HepG2 (cell line): ENCODE measurements around the gene SESN1. TPM values are rescaled to one million over a fixed set of nuclear protein-coding genes. Genes with fewer than 3 reads are reported as not detected.

Experiments
- ARID4A ChIP-seq: sonication (generic); formaldehyde crosslinking; IDR thresholded peaks from 2 replicates; pipeline ENCODE4 v1.5.0; 2020; ENCODE audit warnings: mild to moderate bottlenecking, missing genetic modification reagents, borderline replicate concordance
- ERF ChIP-seq: IDR thresholded peaks from 2 replicates; pipeline ENCODE4 v1.6.1; 2018; ENCODE audit warnings: missing biosample characterization, missing genetic modification reagents
- GATAD1 ChIP-seq: IDR thresholded peaks from 2 replicates; pipeline ENCODE4 v1.6.1; 2016; ENCODE audit warnings: missing genetic modification reagents, missing compliant biosample characterization
- HES4 ChIP-seq: sonication (generic); formaldehyde crosslinking; IDR thresholded peaks from 2 replicates; pipeline ENCODE4 v1.9.0; 2021; ENCODE audit warnings: mild to moderate bottlenecking, missing genetic modification reagents, borderline replicate concordance
- HNRNPL ChIP-seq: fragments of 200-400 bp; formaldehyde crosslinking; IDR thresholded peaks from 2 replicates; pipeline ENCODE4 v1.6.1; 2017; ENCODE audit warnings: mild to moderate bottlenecking, low read depth, low read length
- POLR2AphosphoS2 ChIP-seq: IDR thresholded peaks from 2 replicates; pipeline ENCODE4 v1.6.1; 2011; ENCODE audit warnings: low read depth, low read length, improper control_type of control experiment
- POLR2G ChIP-seq: fragments of 200-400 bp; formaldehyde crosslinking; IDR thresholded peaks from 2 replicates; pipeline ENCODE4 v1.6.1; 2018; ENCODE audit warnings: mild to moderate bottlenecking, low read depth, low read length, moderate library complexity
- SAFB2 ChIP-seq: sonication (generic); formaldehyde crosslinking; IDR thresholded peaks from 2 replicates; pipeline ENCODE4 v1.5.1; 2020; ENCODE audit warnings: missing genetic modification reagents, low read depth, mild to moderate bottlenecking, borderline replicate concordance
- YEATS4 ChIP-seq: sonication (generic); formaldehyde crosslinking; IDR thresholded peaks from 2 replicates; pipeline ENCODE4 v1.4.0; 2020; ENCODE audit warnings: missing genetic modification reagents, borderline replicate concordance
- ZFP37 ChIP-seq: sonication (generic); formaldehyde crosslinking; IDR thresholded peaks from 2 replicates; pipeline ENCODE4 v1.4.0; 2020; ENCODE audit warnings: missing genetic modification reagents, borderline replicate concordance
- ZFP91 ChIP-seq: sonication (generic); formaldehyde crosslinking; IDR thresholded peaks from 2 replicates; pipeline ENCODE4 v1.9.0; 2022; ENCODE audit warnings: missing genetic modification reagents, mild to moderate bottlenecking, borderline replicate concordance
- ZFYVE20 ChIP-seq: sonication (generic); formaldehyde crosslinking; IDR thresholded peaks from 2 replicates; pipeline ENCODE4 v1.8.0; 2023; ENCODE audit warnings: low read depth, mild to moderate bottlenecking, moderate library complexity, missing genetic modification reagents, borderline replicate concordance
- ZNF333 ChIP-seq: sonication (generic); formaldehyde crosslinking; IDR thresholded peaks from 2 replicates; pipeline ENCODE4 v1.4.0; 2020; ENCODE audit warnings: mild to moderate bottlenecking, missing genetic modification reagents, borderline replicate concordance
- ZNF546 ChIP-seq: sonication (generic); formaldehyde crosslinking; conservative IDR thresholded peaks from 2 replicates; pipeline ENCODE4 v1.8.1; 2023; ENCODE audit warnings: mild to moderate bottlenecking, missing genetic modification reagents
- ZNF670 ChIP-seq: sonication (generic); formaldehyde crosslinking; IDR thresholded peaks from 2 replicates; pipeline ENCODE4 v1.8.0; 2022; ENCODE audit warnings: mild to moderate bottlenecking, missing genetic modification reagents, borderline replicate concordance
- ZNF709 ChIP-seq: sonication (generic); formaldehyde crosslinking; IDR thresholded peaks from 2 replicates; pipeline ENCODE4 v1.5.0; 2020; ENCODE audit warnings: mild to moderate bottlenecking, missing genetic modification reagents
- ZNF790 ChIP-seq: sonication (generic); formaldehyde crosslinking; IDR thresholded peaks from 2 replicates; pipeline ENCODE4 v1.8.0; 2022; ENCODE audit warnings: missing genetic modification reagents, mild to moderate bottlenecking, borderline replicate concordance
- ZNF816 ChIP-seq: sonication (generic); formaldehyde crosslinking; IDR thresholded peaks from 2 replicates; pipeline ENCODE4 v1.8.0; 2022; ENCODE audit warnings: missing genetic modification reagents, mild to moderate bottlenecking, borderline replicate concordance
- polyA plus RNA-seq, 8 experiments: library from polyadenylated mRNA; depleted of rRNA in 3 of 8; stranded (reverse) in 7 of 8; unstranded in 1 of 8; fragments of >200 nt; fragmentation: Illumina TruSeq in 4 of 8; extraction: Trizol in 4 of 8; gene quantifications; 2 replicates each; pipeline versions ENCODE4 v1.2.1 to v1.2.3, GENCODE V29; 2011 to 2016; ENCODE audit warnings: low read depth in 4 of 8, missing spikeins in 1 of 8, mixed read lengths in 1 of 8; ENCODE audit not compliant: insufficient read depth in 1 of 8
- total RNA-seq, 5 experiments: library from RNA; depleted of rRNA; stranded (reverse); fragments of >200 nt; fragmentation: Illumina TruSeq; extraction: Trizol; gene quantifications; 2 replicates each; pipeline ENCODE4 v1.2.3, GENCODE V29; 2016; ENCODE audit warnings: low read depth in 1 of 5
- TF ChIP-seq, protein P1 (sequence below): sonication (generic); formaldehyde crosslinking; IDR thresholded peaks from 2 replicates; pipeline ENCODE4 v1.8.1; 2023; ENCODE audit warnings: mild to moderate bottlenecking, inconsistent platforms, moderate library complexity, missing genetic modification reagents, borderline replicate concordance
- TF ChIP-seq, protein P2 (sequence below): sonication (generic); formaldehyde crosslinking; IDR thresholded peaks from 2 replicates; pipeline ENCODE4 v1.8.0; 2022; ENCODE audit warnings: missing genetic modification reagents, mild to moderate bottlenecking, inconsistent platforms, borderline replicate concordance

The SESN1 gene
- total and polyA plus RNA-seq, 2 of the 13 experiments (the other 11 are each of a cell fraction or from before 2014, with no cell fraction given), result 24.9 to 44.7 TPM

GRCh38 chr6:109009236-109009961, 85.2 kb downstream of the SESN1 start (continued):
- TF ChIP-seq ZFP37 (CRISPR knock-in tag) (0 out of 2 replicates have a peak, but pooled peaks have one; percentile 38), GATAD1 (CRISPR knock-in tag) (0 out of 2 replicates have a peak, but pooled peaks have one; percentile 9), ZNF546 (CRISPR knock-in tag) (peak; percentile 58), ZNF816 (CRISPR knock-in tag) (peak; percentile 63; the same call in 1 of the 2 replicates), YEATS4 (peak; percentile 93), ZFYVE20 (CRISPR knock-in tag) (peak; percentile 80; the same call in 1 of the 2 replicates), ERF (no peak), POLR2G (peak; percentile 77), HNRNPL (no peak), ZNF333 (CRISPR knock-in tag) (no peak), HES4 (CRISPR knock-in tag) (peak; percentile 95), SAFB2 (CRISPR knock-in tag) (peak; percentile 87), ZFP91 (CRISPR knock-in tag) (peak; percentile 81; the same call in 1 of the 2 replicates), ZNF790 (CRISPR knock-in tag) (peak; percentile 89; the same call in 1 of the 2 replicates), ZNF670 (CRISPR knock-in tag) (no peak; the same call in 1 of the 2 replicates), ZNF709 (CRISPR knock-in tag) (peak; percentile 93), POLR2AphosphoS2 (no peak), ARID4A (CRISPR knock-in tag) (peak; percentile 90)
- TF ChIP-seq, protein P1, sequence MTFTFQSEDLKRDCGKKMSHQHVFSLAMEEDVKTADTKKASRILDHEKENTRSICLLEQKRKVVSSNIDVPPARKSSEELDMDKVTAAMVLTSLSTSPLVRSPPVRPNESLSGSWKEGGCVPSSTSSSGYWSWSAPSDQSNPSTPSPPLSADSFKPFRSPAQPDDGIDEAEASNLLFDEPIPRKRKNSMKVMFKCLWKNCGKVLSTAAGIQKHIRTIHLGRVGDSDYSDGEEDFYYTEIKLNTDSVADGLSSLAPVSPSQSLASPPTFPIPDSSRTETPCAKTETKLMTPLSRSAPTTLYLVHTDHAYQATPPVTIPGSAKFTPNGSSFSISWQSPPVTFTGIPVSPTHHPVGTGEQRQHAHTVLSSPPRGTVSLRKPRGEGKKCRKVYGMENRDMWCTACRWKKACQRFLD (CRISPR knock-in tag), result no peak
- TF ChIP-seq, protein P2, sequence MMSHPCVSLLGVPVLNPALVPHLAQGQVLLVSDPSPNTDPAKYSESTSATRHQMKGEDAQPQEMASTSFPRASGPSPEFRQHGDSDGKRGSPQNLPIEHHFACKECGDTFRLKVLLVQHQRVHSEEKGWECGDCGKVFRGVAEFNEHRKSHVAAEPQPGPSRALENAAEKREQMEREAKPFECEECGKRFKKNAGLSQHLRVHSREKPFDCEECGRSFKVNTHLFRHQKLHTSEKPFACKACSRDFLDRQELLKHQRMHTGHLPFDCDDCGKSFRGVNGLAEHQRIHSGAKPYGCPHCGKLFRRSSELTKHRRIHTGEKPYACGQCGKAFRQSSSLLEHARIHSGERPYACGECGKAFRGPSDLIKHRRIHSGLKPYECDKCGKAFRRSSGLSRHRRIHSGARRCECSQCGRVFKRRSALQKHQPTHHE (CRISPR knock-in tag), result no peak
